Measurements from ENCODE around the gene PARP3.

Gene PARP3

DNA sequence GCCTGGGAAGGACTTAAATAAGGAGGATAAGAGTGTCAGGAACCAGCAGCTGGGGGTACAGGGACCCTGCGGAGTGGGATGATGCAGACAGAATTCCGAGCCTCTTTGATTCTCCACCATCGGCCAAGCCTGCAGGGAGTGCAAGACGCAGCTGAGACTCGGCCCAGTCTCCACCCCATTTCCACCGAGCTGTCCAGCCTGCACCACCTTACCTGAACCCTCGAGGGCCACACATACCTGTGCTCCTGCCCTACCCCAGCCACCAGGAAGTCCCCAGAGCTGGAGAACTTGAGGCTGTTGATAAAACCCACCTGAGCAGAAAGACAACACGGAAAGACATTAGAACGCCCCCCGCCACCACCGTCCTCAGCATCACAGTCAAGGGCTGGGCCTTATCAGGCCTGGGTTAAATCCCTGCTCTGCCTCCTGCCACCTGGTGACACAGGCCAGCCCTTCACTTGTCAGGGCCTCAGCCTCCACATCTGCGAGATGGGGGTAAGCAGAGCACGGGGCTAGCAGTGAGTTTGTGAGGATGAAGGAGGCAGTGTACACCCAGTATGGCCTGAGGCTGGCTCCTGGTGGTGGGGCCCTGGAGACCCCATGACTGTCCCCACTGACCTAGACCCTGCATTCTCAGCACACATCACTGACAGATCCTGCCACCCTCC, 8.6 kb upstream of the PARP3 start:
- Histone ChIP-seq H3K27ac (no peak overlapping the region), H3K4me3 (ENCODE audit: low read depth in 1 of 2, low read length in 1 of 2) (no peak overlapping the region), H3K9me3 (no peaks in the 10 kb centered on the region), H3K27me3 (no peaks in the 10 kb centered on the region), H3K36me3 (peaks cover 14% of the 10 kb centered on the region), H3K4me1 (ENCODE audit: control insufficient read depth in 1 of 2, insufficient read depth in 1 of 2, low read depth in 1 of 2, low read length in 1 of 2) (no peaks in the 10 kb centered on the region)
- TF ChIP-seq, protein P1, sequence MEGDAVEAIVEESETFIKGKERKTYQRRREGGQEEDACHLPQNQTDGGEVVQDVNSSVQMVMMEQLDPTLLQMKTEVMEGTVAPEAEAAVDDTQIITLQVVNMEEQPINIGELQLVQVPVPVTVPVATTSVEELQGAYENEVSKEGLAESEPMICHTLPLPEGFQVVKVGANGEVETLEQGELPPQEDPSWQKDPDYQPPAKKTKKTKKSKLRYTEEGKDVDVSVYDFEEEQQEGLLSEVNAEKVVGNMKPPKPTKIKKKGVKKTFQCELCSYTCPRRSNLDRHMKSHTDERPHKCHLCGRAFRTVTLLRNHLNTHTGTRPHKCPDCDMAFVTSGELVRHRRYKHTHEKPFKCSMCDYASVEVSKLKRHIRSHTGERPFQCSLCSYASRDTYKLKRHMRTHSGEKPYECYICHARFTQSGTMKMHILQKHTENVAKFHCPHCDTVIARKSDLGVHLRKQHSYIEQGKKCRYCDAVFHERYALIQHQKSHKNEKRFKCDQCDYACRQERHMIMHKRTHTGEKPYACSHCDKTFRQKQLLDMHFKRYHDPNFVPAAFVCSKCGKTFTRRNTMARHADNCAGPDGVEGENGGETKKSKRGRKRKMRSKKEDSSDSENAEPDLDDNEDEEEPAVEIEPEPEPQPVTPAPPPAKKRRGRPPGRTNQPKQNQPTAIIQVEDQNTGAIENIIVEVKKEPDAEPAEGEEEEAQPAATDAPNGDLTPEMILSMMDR (IDR thresholded peaks at IDR 0.05) = no peak

DNA sequence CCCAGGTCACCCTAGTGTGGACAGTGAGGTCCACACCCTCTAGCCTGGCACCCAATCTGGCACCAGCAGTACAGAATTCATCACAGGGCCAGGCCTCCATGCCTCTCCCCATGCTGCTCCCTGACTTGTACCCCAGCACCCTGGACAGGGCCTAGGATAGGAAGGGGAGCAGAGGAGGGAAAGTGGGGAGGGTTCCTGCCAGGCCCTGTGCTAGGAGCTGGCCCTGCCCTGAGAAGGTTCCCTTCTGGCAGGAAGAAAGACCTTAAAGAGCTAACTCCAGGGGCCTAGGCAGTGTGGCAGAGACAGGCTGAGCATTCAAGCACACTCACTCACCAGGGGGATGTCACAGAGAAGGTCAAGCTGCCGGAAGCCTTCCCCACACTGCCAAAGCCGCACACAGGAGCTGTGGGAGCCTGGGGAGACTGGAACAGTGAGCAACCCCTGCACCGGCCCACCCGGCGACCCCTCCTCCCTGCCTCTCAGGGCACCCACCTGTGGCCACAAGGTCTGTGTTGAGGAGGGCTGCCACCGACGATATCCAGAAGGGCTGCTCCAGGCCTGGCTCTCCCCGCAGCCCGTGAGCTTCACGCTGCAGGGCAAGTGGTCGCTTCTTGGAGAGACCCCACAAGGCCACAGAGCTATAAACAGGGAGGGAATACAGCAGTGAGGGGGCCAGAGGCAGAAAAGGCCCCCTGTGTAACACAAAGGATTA, 7.9 kb upstream of the PARP3 start:
- TF ChIP-seq, protein P1 (IDR thresholded peaks at IDR 0.05) = no peak
- no peak overlapping the region for H3K27ac ChIP-seq
- peaks cover 14% of the 10 kb centered on the region for H3K36me3 ChIP-seq
- no peaks in the 10 kb centered on the region for H3K27me3 ChIP-seq
- no peak overlapping the region for H3K4me3 ChIP-seq (ENCODE audit: low read depth in 1 of 2, low read length in 1 of 2)
- no peaks in the 10 kb centered on the region for H3K4me1 ChIP-seq (ENCODE audit: control insufficient read depth in 1 of 2, insufficient read depth in 1 of 2, low read depth in 1 of 2, low read length in 1 of 2)
- no peaks in the 10 kb centered on the region for H3K9me3 ChIP-seq

DNA sequence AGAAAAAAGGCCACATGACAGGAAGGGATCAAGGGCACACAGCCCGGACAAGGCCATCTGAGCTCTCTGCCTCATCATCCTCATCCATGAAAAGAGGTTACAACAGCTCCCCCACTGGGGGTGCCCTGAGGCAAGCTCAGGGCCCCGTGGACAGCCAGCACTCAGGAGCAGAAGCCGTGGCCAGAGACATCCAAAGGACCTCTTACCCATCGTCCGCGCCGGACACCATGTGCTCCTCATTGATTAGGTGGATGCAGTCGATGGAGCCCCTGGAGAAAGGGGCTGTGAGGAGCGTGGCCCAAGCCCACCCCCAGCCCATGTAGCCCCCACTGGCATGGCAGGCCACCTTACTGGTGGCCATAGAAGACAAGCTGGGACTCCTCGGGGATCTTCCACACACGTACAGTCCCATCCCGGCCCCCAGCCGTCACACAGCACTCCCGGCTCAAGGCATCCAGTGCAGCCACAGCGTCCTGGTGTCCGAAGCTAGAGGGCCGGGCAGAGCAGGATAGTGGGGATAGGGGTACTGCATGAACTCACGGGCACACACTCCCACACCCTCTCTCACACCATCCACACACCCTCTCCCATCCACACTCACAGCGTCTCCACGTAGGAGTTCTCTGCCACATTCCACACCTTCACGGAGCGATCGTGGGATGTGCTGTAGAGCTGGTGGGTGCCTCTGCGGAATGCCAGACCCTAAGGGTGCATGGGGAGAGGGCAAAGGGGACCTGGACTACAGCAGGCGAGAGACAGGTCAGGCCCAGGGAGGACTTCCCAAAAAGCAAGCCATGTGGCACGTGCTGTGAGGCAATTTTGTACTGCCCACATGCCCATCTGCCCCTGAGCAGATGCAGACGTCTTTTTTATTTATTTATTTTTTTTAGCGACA, 6.9 kb upstream of the PARP3 start:
- Histone ChIP-seq H3K27ac (no peak overlapping the region), H3K36me3 (peaks cover 14% of the 10 kb centered on the region), H3K4me3 (ENCODE audit: low read depth in 1 of 2, low read length in 1 of 2) (no peak overlapping the region), H3K9me3 (no peaks in the 10 kb centered on the region), H3K27me3 (no peaks in the 10 kb centered on the region), H3K4me1 (ENCODE audit: control insufficient read depth in 1 of 2, insufficient read depth in 1 of 2, low read depth in 1 of 2, low read length in 1 of 2) (no peaks in the 10 kb centered on the region)
- TF ChIP-seq, protein P1 (IDR thresholded peaks at IDR 0.05) = no peak

DNA sequence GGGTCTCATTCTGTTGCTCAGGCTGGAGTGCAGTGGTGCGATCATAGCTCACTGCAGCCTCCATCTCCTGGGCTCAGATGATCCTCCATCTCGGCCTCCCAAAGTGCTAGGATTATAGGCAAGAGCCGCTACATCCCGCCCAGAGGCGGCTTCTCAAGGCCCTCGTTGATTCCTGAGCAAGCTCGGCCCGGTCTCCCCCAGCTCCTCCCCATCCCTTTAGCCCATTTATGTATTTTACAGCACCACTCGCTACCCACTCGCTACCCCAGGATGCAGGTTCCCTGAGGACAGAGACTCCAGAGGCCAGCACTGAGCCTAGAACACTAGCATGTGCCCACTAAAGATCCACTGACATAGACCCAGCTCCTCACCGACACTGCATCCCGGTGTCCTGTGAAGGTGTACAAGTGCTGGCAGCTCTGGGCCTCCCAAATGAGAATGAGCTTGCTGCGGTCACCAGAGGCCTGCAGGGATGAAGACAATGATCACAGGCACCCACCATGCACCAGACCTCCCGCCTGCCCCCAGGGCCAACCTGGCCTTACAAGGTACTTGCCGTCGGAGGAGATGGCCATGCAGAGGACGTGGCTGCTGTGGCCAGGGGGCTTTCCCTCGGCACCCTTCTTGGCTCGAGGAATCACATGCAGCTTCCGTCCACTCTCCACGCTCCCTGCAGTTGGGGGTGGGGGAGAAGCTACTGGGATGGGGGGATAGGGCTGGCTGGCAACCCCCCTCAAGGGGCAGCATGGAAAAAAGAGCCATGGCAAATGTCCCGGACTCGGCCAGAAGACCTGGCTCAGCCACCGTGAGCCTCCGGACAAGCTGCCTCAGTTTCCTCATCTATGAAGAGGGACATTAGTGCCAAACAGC, 6.0 kb upstream of the PARP3 start:
- Histone ChIP-seq H3K27ac (no peak overlapping the region), H3K27me3 (no peaks in the 10 kb centered on the region), H3K9me3 (no peaks in the 10 kb centered on the region), H3K4me1 (ENCODE audit: control insufficient read depth in 1 of 2, insufficient read depth in 1 of 2, low read depth in 1 of 2, low read length in 1 of 2) (peaks cover under 1 to 2% of the 10 kb centered on the region in 2 experiments), H3K4me3 (ENCODE audit: low read depth in 1 of 2, low read length in 1 of 2) (no peak overlapping the region), H3K36me3 (peaks cover 14% of the 10 kb centered on the region)
- TF ChIP-seq, protein P1 (IDR thresholded peaks at IDR 0.05) = no peak

DNA sequence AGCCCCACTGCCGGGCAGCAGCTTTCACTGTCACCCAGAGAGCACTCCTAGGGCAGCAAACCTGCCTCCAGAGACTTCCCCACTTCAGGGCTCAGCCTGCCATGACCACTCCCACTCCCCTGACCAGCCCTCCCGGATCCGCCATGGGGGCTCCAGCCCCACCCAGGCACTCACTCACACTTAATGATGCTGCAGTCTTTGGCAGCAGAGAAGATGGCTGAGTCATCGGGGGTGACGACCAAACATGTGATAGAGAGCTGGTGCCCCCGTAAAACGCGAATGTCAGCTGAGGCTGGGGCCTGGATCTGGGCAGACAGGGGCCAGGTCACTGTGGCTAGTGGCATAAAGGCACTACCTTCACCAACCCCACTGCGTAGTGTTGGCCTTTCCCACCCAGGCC, 5.1 kb upstream of the PARP3 start:
- H3K4me3 ChIP-seq (ENCODE audit: low read depth in 1 of 2, low read length in 1 of 2) = no peak overlapping the region
- peaks cover 8 to 10% of the 10 kb centered on the region in 2 experiments for H3K4me1 ChIP-seq (ENCODE audit: control insufficient read depth in 1 of 2, insufficient read depth in 1 of 2, low read depth in 1 of 2, low read length in 1 of 2)
- peaks cover 14% of the 10 kb centered on the region for H3K36me3 ChIP-seq
- no peaks in the 10 kb centered on the region for H3K9me3 ChIP-seq
- H3K27me3 ChIP-seq = no peaks in the 10 kb centered on the region
- H3K27ac ChIP-seq = no peak overlapping the region
- TF ChIP-seq, protein P1 (IDR thresholded peaks at IDR 0.05) = no peak
